Posterior cingulate gyrus (tissue), 11 donors: ENCODE data around the gene FARP1.

ENCODE experiments used
- DNase-seq, 10 donors: peaks; one replicate each; pipeline versions ENCODE4 v3.0.0 to v3.0.0-alpha.2; 2020 to 2021; ENCODE audit warnings: mixed read lengths in 3 of 10
- intact Hi-C: fragments of 100-400 bp; cut with DNase I; formaldehyde crosslinking; loops from one replicate; pipeline ENCODE4 v1.15.1; 2023

The FARP1 gene

GRCh38 chr13:98276486-98276885 is 133.6 kb downstream of the FARP1 start:
- intact Hi-C loops, result no loop called here
- DNase-seq, result no peak

- DNase-seq, result no peak
- intact Hi-C loops, result no loop called here
Observed at GRCh38 chr13:98278068-98278724, 135.3 kb downstream of the FARP1 start.

- intact Hi-C loops, result no loop called here
- DNase-seq, result no peak
Observed at GRCh38 chr13:98279473-98280175, 136.7 kb downstream of the FARP1 start.

- intact Hi-C loops, result no loop called here
- no peak for DNase-seq
Observed at GRCh38 chr13:98280176-98280510, 137.2 kb downstream of the FARP1 start.

GRCh38 chr13:98284679-98285078 is 141.8 kb downstream of the FARP1 start:
- intact Hi-C loops, result no loop called here
- no peak for DNase-seq

- intact Hi-C loops, result no loop called here
- no peak for DNase-seq
Observed at GRCh38 chr13:98285317-98285716, 142.4 kb downstream of the FARP1 start.

GRCh38 chr13:98285852-98286594 is 143.1 kb downstream of the FARP1 start:
- intact Hi-C loops, result no loop called here
- no peak for DNase-seq

GRCh38 chr13:98286799-98287198 is 143.9 kb downstream of the FARP1 start:
- no peak for DNase-seq
- intact Hi-C loops, result no loop called here

- intact Hi-C loops, result no loop called here
Observed at GRCh38 chr13:98288211-98288610, 145.3 kb downstream of the FARP1 start.

GRCh38 chr13:98289339-98289945 is 146.5 kb downstream of the FARP1 start:
- intact Hi-C loops, result no loop called here
- DNase-seq, result no peak

More at GRCh38 chr13:98288211-98288610, 145.3 kb downstream of the FARP1 start:
- DNase-seq, result no peak

- intact Hi-C loops, result no loop called here
- no peak for DNase-seq
Observed at GRCh38 chr13:98290261-98290660, 147.4 kb downstream of the FARP1 start.

GRCh38 chr13:98291658-98292057 is 148.8 kb downstream of the FARP1 start:
- peak in 1 of 10 donors; percentile 22 for DNase-seq
- intact Hi-C loops, result no loop called here

GRCh38 chr13:98293103-98293502 is 150.2 kb downstream of the FARP1 start:
- intact Hi-C loops, result no loop called here
- DNase-seq, result no peak

- intact Hi-C loops, result no loop called here
- no peak for DNase-seq
Observed at GRCh38 chr13:98293570-98294142, 150.8 kb downstream of the FARP1 start.

- intact Hi-C loops, result no loop called here
- no peak for DNase-seq
Observed at GRCh38 chr13:98295371-98295770, 152.5 kb downstream of the FARP1 start.

- intact Hi-C loops, result no loop called here
- no peak for DNase-seq
Observed at GRCh38 chr13:98297051-98297450, 154.2 kb downstream of the FARP1 start.

GRCh38 chr13:98297745-98298144 is 154.9 kb downstream of the FARP1 start:
- intact Hi-C loops, result no loop called here
- DNase-seq, result no peak

GRCh38 chr13:98298599-98298998 is 155.7 kb downstream of the FARP1 start:
- intact Hi-C loops, result no loop called here
- DNase-seq, result no peak

- DNase-seq, result no peak
- intact Hi-C loops, result no loop called here
Observed at GRCh38 chr13:98299235-98299965, 156.5 kb downstream of the FARP1 start.

GRCh38 chr13:98299966-98300350 is 157.1 kb downstream of the FARP1 start:
- intact Hi-C loops, result no loop called here
- no peak for DNase-seq
